ENCODE measurements around the gene ADA. TPM values are rescaled to one million over a fixed set of nuclear protein-coding genes. Genes with fewer than 3 reads are reported as not detected.
A peak's percentile ranks its signal among the peaks of the same experiment; 100 is the strongest.

The ADA gene
- polyA plus RNA-seq, 1 of the 3 experiments (the other 2 are of a cell fraction), result 25.7 TPM

GRCh38 chr20:44600301-44600700, 51.2 kb downstream of the ADA start (continued):
- TF ChIP-seq CTCF (IDR thresholded peaks at IDR 0.05) (no peak), EZH2phosphoT487 (IDR thresholded peaks at IDR 0.05; ENCODE audit: borderline replicate concordance, low read depth) (no peak), TAF1 (IDR thresholded peaks at IDR 0.05; ENCODE audit: borderline replicate concordance, low read depth, low read length) (no peak), IRF3 (IDR thresholded peaks at IDR 0.05; ENCODE audit: low read depth, low read length) (no peak), RAD21 (IDR thresholded peaks at IDR 0.05; ENCODE audit: low read length) (no peak), ZBTB33 (IDR thresholded peaks at IDR 0.05; ENCODE audit: borderline replicate concordance, low read depth) (no peak), TCF12 (IDR thresholded peaks at IDR 0.05) (no peak), GABPA (IDR thresholded peaks at IDR 0.05; ENCODE audit: low read depth) (no peak)

GRCh38 chr20:44599715-44600114, 51.8 kb downstream of the ADA start:
- no peak for DNase-seq
- H3K4me2 ChIP-seq, result peak overlapping the region; percentile 56; the same call in 1 of the 2 replicates
- H3K79me2 ChIP-seq (ENCODE audit: insufficient read depth), result peaks cover 22% of the 10 kb centered on the region; the same call in 1 of the 2 replicates
- H2AFZ ChIP-seq (ENCODE audit: low read depth), result no peak overlapping the region
- no peaks in the 10 kb centered on the region for H3K9me2 ChIP-seq
- no peaks in the 10 kb centered on the region for H3K36me3 ChIP-seq (replicated peaks in 1 of 2; ENCODE audit: control insufficient read depth in 1 of 2, insufficient read depth in 2 of 2, low read length in 1 of 2)
- POLR2A ChIA-PET, result no interaction called here
- H3K27ac ChIP-seq (ENCODE audit: low read depth in 2 of 2, low read length in 1 of 2), result peak overlapping the region in 1 of 2 experiments; percentile 84; a peak in 1 of 4 replicates
- peaks cover 13% of the 10 kb centered on the region for H3F3A ChIP-seq (replicated peaks; ENCODE audit: insufficient read depth)
- WGBS (ENCODE audit: low lambda C conversion rate), result 100% methylated on average over 1 of the region's 1 CpG
- no peak for TF ChIP-seq CTCF (IDR thresholded peaks at IDR 0.05)
- no peak for TF ChIP-seq CHD2 (IDR thresholded peaks at IDR 0.05; ENCODE audit: low read length, partially characterized antibody)
- TF ChIP-seq EZH2phosphoT487 (IDR thresholded peaks at IDR 0.05; ENCODE audit: borderline replicate concordance, low read depth), result no peak
- no peak for TF ChIP-seq RAD21 (IDR thresholded peaks at IDR 0.05; ENCODE audit: low read length)
- no peak for TF ChIP-seq IRF3 (IDR thresholded peaks at IDR 0.05; ENCODE audit: low read depth, low read length)
- TF ChIP-seq RCOR1 (IDR thresholded peaks at IDR 0.05; ENCODE audit: low read length), result no peak
- no peak for TF ChIP-seq MEF2A (IDR thresholded peaks at IDR 0.05; ENCODE audit: borderline replicate concordance, low read depth)
- TF ChIP-seq PBX3 (IDR thresholded peaks at IDR 0.05), result no peak
- TF ChIP-seq USF2 (IDR thresholded peaks at IDR 0.05; ENCODE audit: borderline replicate concordance, low read depth, low read length), result no peak
- H3K4me3 ChIP-seq (ENCODE audit: low read depth in 2 of 2, low read length in 1 of 2), result no peak overlapping the region
- H3K4me1 ChIP-seq (ENCODE audit: control insufficient read depth in 1 of 2, insufficient read depth in 2 of 2, low read depth in 1 of 2, low read length in 1 of 2), result peaks cover 13 to 46% of the 10 kb centered on the region in 2 experiments
- H4K20me1 ChIP-seq (ENCODE audit: insufficient read depth), result no peaks in the 10 kb centered on the region
- CTCF ChIA-PET, result interaction anchor here (1.2 to 3.8 kb wide), 3 partner anchors 10 to 78 kb away, joined by 3 to 26 read pairs (median 5); partner anchors contain the start of gene SERINC3
- H3K9me3 ChIP-seq, result no peaks in the 10 kb centered on the region
- H3K9ac ChIP-seq, result no peak overlapping the region
- no peaks in the 10 kb centered on the region for H3K27me3 ChIP-seq (ENCODE audit: insufficient read depth)

All from SK-N-SH (cell line).